Heart left ventricle (tissue), 13 donors: Measurements from ENCODE around the gene AGBL3.

Source experiments
- POLR2A ChIP-seq, 2 donors: fragments of 450-650 bp; IDR thresholded peaks; one replicate each; pipeline ENCODE4 v1.6.1; 2017; ENCODE audit warnings: antibody characterized with exemption in 2 of 2, mild to moderate bottlenecking in 2 of 2, moderate library complexity in 2 of 2
- TF ChIP-seq, protein P1 (sequence below), 12 donors: fragments of 200-600 bp; sonication (generic) in 4 of 12; IDR thresholded peaks; one replicate each; pipeline versions ENCODE4 v1.5.0 to v1.8.0; 2018 to 2022; ENCODE audit warnings: antibody characterized with exemption in 12 of 12, mild to moderate bottlenecking in 5 of 12
- donor health status: ischemic (EF 13 %, LVEDD 7.1; RV severe dilation, severe dysfunction).
- donor health status: DM: no; HTN: yes; CAD: no.
- donor health status: DM: no; HTN: no; CAD: no.
- donor health status: ischemic (EF 25% LVEDD 6.9; RV normal size, moderate dysfunction).
- donor health status: ischemic (EF 25% LVEDD 5.7; RV mildly dilated, moderate dysfunction).
- donor health status: ischemic (EF 35%, LVEDD 5.7; RV mildly dilated, moderate dysfunction).
- donor health status: nonischemic (EF 11% LVEDD 7.7; RV severe dilation, severe dysfunction).
- donor health status: DM: yes; HTN: yes; CAD: no.
- donor health status: PGD.
- donor health status: ischemic (EF 29% LVEDD 5.4; RV normal size, mild dysfunction).
- donor health status: nonischemic (EF 23%, LVEDD 6.1; RV moderate dilation, normal function).

GRCh38 chr7:134966691-134967090 is 19.6 kb upstream of the AGBL3 start:
- TF ChIP-seq, protein P1, sequence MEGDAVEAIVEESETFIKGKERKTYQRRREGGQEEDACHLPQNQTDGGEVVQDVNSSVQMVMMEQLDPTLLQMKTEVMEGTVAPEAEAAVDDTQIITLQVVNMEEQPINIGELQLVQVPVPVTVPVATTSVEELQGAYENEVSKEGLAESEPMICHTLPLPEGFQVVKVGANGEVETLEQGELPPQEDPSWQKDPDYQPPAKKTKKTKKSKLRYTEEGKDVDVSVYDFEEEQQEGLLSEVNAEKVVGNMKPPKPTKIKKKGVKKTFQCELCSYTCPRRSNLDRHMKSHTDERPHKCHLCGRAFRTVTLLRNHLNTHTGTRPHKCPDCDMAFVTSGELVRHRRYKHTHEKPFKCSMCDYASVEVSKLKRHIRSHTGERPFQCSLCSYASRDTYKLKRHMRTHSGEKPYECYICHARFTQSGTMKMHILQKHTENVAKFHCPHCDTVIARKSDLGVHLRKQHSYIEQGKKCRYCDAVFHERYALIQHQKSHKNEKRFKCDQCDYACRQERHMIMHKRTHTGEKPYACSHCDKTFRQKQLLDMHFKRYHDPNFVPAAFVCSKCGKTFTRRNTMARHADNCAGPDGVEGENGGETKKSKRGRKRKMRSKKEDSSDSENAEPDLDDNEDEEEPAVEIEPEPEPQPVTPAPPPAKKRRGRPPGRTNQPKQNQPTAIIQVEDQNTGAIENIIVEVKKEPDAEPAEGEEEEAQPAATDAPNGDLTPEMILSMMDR (IDR thresholded peaks at IDR 0.05): no peak
- TF ChIP-seq POLR2A (IDR thresholded peaks at IDR 0.05): no peak
